IMR-90 (cell line): ENCODE data around the gene RAB11FIP3.

Experiments
- CHD1 ChIP-seq: IDR thresholded peaks from 2 replicates; pipeline ENCODE4 v1.6.1; 2012; ENCODE audit warnings: low read depth, low read length, improper control_type of control experiment
- CTCF ChIP-seq: conservative IDR thresholded peaks from 2 replicates; pipeline ENCODE4 v1.5.1; 2012; ENCODE audit warnings: mild to moderate bottlenecking, low read depth, low read length, improper control_type of control experiment
- MXI1 ChIP-seq: IDR thresholded peaks from 2 replicates; pipeline ENCODE4 v1.6.1; 2012; ENCODE audit warnings: low read depth, mild to moderate bottlenecking, low read length, moderate library complexity, borderline replicate concordance
- POLR2A ChIP-seq: IDR thresholded peaks from 2 replicates; pipeline ENCODE4 v1.6.1; 2012; ENCODE audit warnings: mild to moderate bottlenecking, low read depth, low read length
- RAD21 ChIP-seq: IDR thresholded peaks from 2 replicates; pipeline ENCODE4 v1.6.1; 2012; ENCODE audit warnings: low read length, improper control_type of control experiment
- RFX5 ChIP-seq: IDR thresholded peaks from 2 replicates; pipeline ENCODE4 v1.8.0; 2012; ENCODE audit warnings: low read depth, mild to moderate bottlenecking, low read length, moderate library complexity
- SMC3 ChIP-seq: fragments of 150-350 bp; IDR thresholded peaks from 2 replicates; pipeline ENCODE4 v1.6.1; 2016; ENCODE audit warnings: low read depth, mild to moderate bottlenecking, antibody characterized with exemption, low read length, moderate library complexity

GRCh38 chr16:468068-468821 is 42.8 kb downstream of the RAB11FIP3 start:
- TF ChIP-seq CTCF (no peak), MXI1 (no peak), RAD21 (no peak), POLR2A (no peak), SMC3 (no peak), CHD1 (no peak), RFX5 (no peak)
